IMR-90 (cell line): Measurements from ENCODE around the gene HS3ST2.

ENCODE experiments used
- CEBPB ChIP-seq: IDR thresholded peaks from 2 replicates; pipeline ENCODE4 v1.6.1; 2012; ENCODE audit warnings: low read depth, low read length, improper control_type of control experiment
- MAFK ChIP-seq: IDR thresholded peaks from 2 replicates; pipeline ENCODE4 v1.6.1; 2012; ENCODE audit warnings: low read depth, low read length, improper control_type of control experiment
- MAZ ChIP-seq: IDR thresholded peaks from 2 replicates; pipeline ENCODE4 v1.6.1; 2012; ENCODE audit warnings: low read depth, mild to moderate bottlenecking, low read length, improper control_type of control experiment, moderate library complexity, borderline replicate concordance
- POLR2A ChIP-seq: IDR thresholded peaks from 2 replicates; pipeline ENCODE4 v1.6.1; 2012; ENCODE audit warnings: mild to moderate bottlenecking, low read depth, low read length
- RCOR1 ChIP-seq: IDR thresholded peaks from 2 replicates; pipeline ENCODE4 v1.6.1; 2012; ENCODE audit warnings: mild to moderate bottlenecking, low read length, improper control_type of control experiment; ENCODE audit not compliant: insufficient replicate concordance
- TF ChIP-seq, protein P1 (sequence below): fragments of 150-350 bp; IDR thresholded peaks from 2 replicates; pipeline ENCODE4 v1.6.1; 2017; ENCODE audit warnings: mild to moderate bottlenecking, antibody characterized with exemption, low read length, low read depth
- TF ChIP-seq, protein P2 (sequence below): fragments of 150-350 bp; IDR thresholded peaks from 2 replicates; pipeline ENCODE4 v1.6.1; 2016; ENCODE audit warnings: low read depth, mild to moderate bottlenecking, low read length, moderate library complexity, borderline replicate concordance
- TF ChIP-seq, protein P3 (sequence below): conservative IDR thresholded peaks from 2 replicates; pipeline ENCODE4 v1.5.1; 2012; ENCODE audit warnings: mild to moderate bottlenecking, low read depth, low read length, improper control_type of control experiment

DNA sequence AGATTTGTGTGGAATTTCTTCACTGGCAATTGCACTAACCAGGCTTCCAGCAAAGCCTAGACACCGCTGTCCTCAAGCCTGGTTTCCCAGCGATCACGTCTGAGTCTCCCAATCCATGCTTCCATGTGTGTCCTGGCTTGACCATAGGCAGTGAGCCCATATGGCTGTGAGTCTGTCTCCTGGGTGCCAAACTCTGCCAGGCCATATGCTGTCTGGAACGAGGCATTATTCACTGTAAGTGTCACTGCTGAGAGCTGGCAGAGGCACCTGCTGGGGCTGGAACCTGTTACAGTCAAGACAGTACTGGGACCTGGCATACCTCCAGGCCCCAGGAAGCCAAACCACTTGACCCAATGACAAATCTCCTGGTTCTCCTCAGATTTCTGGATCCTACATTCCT lies 60.4 kb downstream of the HS3ST2 start:
- no peak for TF ChIP-seq POLR2A
- TF ChIP-seq, protein P1, sequence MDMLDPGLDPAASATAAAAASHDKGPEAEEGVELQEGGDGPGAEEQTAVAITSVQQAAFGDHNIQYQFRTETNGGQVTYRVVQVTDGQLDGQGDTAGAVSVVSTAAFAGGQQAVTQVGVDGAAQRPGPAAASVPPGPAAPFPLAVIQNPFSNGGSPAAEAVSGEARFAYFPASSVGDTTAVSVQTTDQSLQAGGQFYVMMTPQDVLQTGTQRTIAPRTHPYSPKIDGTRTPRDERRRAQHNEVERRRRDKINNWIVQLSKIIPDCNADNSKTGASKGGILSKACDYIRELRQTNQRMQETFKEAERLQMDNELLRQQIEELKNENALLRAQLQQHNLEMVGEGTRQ: no peak
- TF ChIP-seq, protein P2, sequence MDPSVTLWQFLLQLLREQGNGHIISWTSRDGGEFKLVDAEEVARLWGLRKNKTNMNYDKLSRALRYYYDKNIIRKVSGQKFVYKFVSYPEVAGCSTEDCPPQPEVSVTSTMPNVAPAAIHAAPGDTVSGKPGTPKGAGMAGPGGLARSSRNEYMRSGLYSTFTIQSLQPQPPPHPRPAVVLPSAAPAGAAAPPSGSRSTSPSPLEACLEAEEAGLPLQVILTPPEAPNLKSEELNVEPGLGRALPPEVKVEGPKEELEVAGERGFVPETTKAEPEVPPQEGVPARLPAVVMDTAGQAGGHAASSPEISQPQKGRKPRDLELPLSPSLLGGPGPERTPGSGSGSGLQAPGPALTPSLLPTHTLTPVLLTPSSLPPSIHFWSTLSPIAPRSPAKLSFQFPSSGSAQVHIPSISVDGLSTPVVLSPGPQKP: no peak
- TF ChIP-seq, protein P3, sequence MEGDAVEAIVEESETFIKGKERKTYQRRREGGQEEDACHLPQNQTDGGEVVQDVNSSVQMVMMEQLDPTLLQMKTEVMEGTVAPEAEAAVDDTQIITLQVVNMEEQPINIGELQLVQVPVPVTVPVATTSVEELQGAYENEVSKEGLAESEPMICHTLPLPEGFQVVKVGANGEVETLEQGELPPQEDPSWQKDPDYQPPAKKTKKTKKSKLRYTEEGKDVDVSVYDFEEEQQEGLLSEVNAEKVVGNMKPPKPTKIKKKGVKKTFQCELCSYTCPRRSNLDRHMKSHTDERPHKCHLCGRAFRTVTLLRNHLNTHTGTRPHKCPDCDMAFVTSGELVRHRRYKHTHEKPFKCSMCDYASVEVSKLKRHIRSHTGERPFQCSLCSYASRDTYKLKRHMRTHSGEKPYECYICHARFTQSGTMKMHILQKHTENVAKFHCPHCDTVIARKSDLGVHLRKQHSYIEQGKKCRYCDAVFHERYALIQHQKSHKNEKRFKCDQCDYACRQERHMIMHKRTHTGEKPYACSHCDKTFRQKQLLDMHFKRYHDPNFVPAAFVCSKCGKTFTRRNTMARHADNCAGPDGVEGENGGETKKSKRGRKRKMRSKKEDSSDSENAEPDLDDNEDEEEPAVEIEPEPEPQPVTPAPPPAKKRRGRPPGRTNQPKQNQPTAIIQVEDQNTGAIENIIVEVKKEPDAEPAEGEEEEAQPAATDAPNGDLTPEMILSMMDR: no peak
- TF ChIP-seq RCOR1: no peak
- no peak for TF ChIP-seq MAFK
- TF ChIP-seq CEBPB: no peak
- no peak for TF ChIP-seq MAZ
